GM18951 (cell line): Measurements from ENCODE around the gene NR4A1.

Source experiments
- POLR2A ChIP-seq: IDR thresholded peaks from 4 replicates; pipeline ENCODE4 v1.6.1; 2011; ENCODE audit warnings: mild to moderate bottlenecking; ENCODE audit not compliant: insufficient read length, insufficient read depth; ENCODE audit errors: extremely low read depth
- in situ Hi-C: fragments of 300-500 bp; cut with MboI; formaldehyde crosslinking; loops from one replicate; pipeline ENCODE4 v1.12.0; 2022; ENCODE audit warnings: low sequenced_read_pairs, mixed read lengths, inconsistent platforms; ENCODE audit not compliant: unreplicated experiment

The NR4A1 gene

GRCh38 chr12:52074971-52075724 lies 23.9 kb downstream of the NR4A1 start:
- TF ChIP-seq POLR2A, result no peak
- in situ Hi-C loops, result no loop called here

- in situ Hi-C loops, result no loop called here
- no peak for TF ChIP-seq POLR2A
Observed at GRCh38 chr12:52076811-52077210, 25.6 kb downstream of the NR4A1 start.

- in situ Hi-C loops, result no loop called here
- no peak for TF ChIP-seq POLR2A
Observed at GRCh38 chr12:52078276-52078675, 27.0 kb downstream of the NR4A1 start.

- in situ Hi-C loops, result loop anchor here (5.0 kb wide), 1 partner anchor 52 kb away; no protein-coding TSS in a partner anchor
- no peak for TF ChIP-seq POLR2A
Observed at GRCh38 chr12:52079576-52080402, 28.5 kb downstream of the NR4A1 start, which contains the start of gene SMIM41. Gene SMIM41, plus strand, starts transcription at chr12:52079704. Its CDS starts 76 bp downstream, at chr12:52079780.

GRCh38 chr12:52080403-52081251 lies 29.4 kb downstream of the NR4A1 start:
- TF ChIP-seq POLR2A, result no peak
- in situ Hi-C loops, result loop anchor here (5.0 kb wide), 1 partner anchor 53 kb away; no protein-coding TSS in a partner anchor

GRCh38 chr12:52081263-52081733 lies 30.1 kb downstream of the NR4A1 start:
- no peak for TF ChIP-seq POLR2A
- in situ Hi-C loops, result loop anchor here (5.0 kb wide), 1 partner anchor 54 kb away; no protein-coding TSS in a partner anchor

GRCh38 chr12:52082026-52082668 lies 30.9 kb downstream of the NR4A1 start:
- TF ChIP-seq POLR2A, result no peak
- in situ Hi-C loops, result loop anchor here (5.0 kb wide), 1 partner anchor 55 kb away; no protein-coding TSS in a partner anchor

GRCh38 chr12:52082669-52082987 lies 31.4 kb downstream of the NR4A1 start:
- in situ Hi-C loops, result loop anchor here (5.0 kb wide), 1 partner anchor 55 kb away; no protein-coding TSS in a partner anchor
- no peak for TF ChIP-seq POLR2A

- in situ Hi-C loops, result loop anchor here (5.0 kb wide), 1 partner anchor 56 kb away; no protein-coding TSS in a partner anchor
- no peak for TF ChIP-seq POLR2A
Observed at GRCh38 chr12:52082988-52083637, 31.9 kb downstream of the NR4A1 start.

- in situ Hi-C loops, result loop anchor here (5.0 kb wide), 1 partner anchor 56 kb away; no protein-coding TSS in a partner anchor
- TF ChIP-seq POLR2A, result no peak
Observed at GRCh38 chr12:52083638-52083996, 32.4 kb downstream of the NR4A1 start.

GRCh38 chr12:52084491-52085231 lies 33.4 kb downstream of the NR4A1 start:
- TF ChIP-seq POLR2A, result no peak
- in situ Hi-C loops, result loop anchor here (5.0 kb wide), 1 partner anchor 57 kb away; no protein-coding TSS in a partner anchor
